Urinary bladder (tissue), 4 donors: Measurements from ENCODE around the gene IL2RA. TPM values are rescaled to one million over a fixed set of nuclear protein-coding genes. Genes with fewer than 3 reads are reported as not detected.
A peak's percentile ranks its signal among the peaks of the same experiment; 100 is the strongest.
"Not testable (repeated sequence)": the region's sequence is repeated elsewhere in the genome, so short reads cannot be mapped to it uniquely, and the experiment has no call there.

Source experiments
- DNase-seq: peaks from one replicate; pipeline ENCODE4 v3.0.0-alpha.2; 2015; ENCODE audit errors: extremely low spot score
- H3K27ac ChIP-seq: one replicate; pipeline ENCODE4 v1.5.1; 2013; ENCODE audit warnings: low read depth, mild to moderate bottlenecking, moderate library complexity
- H3K36me3 ChIP-seq: one replicate; pipeline ENCODE4 v1.6.1; 2013; ENCODE audit warnings: mild to moderate bottlenecking, moderate library complexity; ENCODE audit not compliant: insufficient read depth
- H3K4me1 ChIP-seq: one replicate; pipeline ENCODE4 v1.6.1; 2013; ENCODE audit warnings: mild to moderate bottlenecking, moderate library complexity; ENCODE audit not compliant: insufficient read depth
- H3K4me3 ChIP-seq: one replicate; pipeline ENCODE4 v1.5.1; 2013; ENCODE audit warnings: low read depth, low read length
- WGBS: extraction: QIAGEN DNeasy Blood & Tissue Kit; methylation state at CpG from one replicate; pipeline ENCODE4 v1.1.7; 2013; 5-methylcytosine and 5-hydroxymethylcytosine counted together
- polyA plus RNA-seq: library from polyadenylated mRNA; stranded (reverse); fragments of 200-250 nt; gene quantifications from one replicate; pipeline ENCODE4 v1.2.3, GENCODE V29; 2013
- total RNA-seq: library from RNA; depleted of rRNA; stranded (reverse); fragments of >200 nt; gene quantifications from one replicate; pipeline ENCODE4 v1.2.3, GENCODE V29; 2014
- donor health status: healthy with polysubstance abuse.
- donor health status: healthy.

IL2RA gene
- total and polyA plus RNA-seq, 2 donors = 0.37 to 0.87 TPM

GRCh38 chr10:6017781-6018354 is 44.3 kb downstream of the IL2RA start:
- no peaks in the 10 kb centered on the region for H3K36me3 ChIP-seq
- no peak for DNase-seq

DNA sequence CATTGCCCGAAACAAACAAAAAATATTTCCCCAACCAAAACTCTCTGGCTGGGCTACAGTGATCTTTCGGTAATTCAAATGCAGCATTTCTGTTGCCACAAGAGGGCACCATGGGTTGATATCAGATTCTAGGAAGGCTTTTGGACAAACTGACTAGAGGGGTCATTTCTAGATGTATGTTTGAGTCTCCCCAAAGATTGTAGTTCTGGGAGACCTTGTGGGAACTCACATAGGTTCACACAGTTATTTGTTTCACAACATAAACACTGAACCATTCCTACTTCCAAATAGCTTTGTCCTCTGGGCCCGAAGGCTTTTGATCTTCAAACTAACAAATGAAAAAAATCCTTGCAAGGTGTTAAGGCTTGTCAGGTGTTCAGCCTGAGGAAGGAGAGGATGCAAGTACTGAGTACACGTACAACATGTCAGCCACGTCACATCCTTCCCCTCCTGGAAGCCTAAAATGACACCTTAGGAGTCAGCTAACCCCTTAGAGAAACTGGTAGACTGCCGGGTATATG is 47.9 kb downstream of the IL2RA start:
- Histone ChIP-seq H3K4me1 (no peaks in the 10 kb centered on the region), H3K4me3 (no peak overlapping the region), H3K36me3 (no peaks in the 10 kb centered on the region), H3K27ac (no peak overlapping the region)
- DNase-seq = no peak
- WGBS = 57% methylated on average over 6 of the region's 6 CpGs

More at GRCh38 chr10:6017781-6018354, 44.3 kb downstream of the IL2RA start:
- Histone ChIP-seq H3K4me3 (no peak overlapping the region), H3K27ac (peak overlapping the region; percentile 43), H3K4me1 (no peaks in the 10 kb centered on the region)
- WGBS = 87% methylated on average over 8 of the region's 8 CpGs

GRCh38 chr10:6013413-6014192 is 48.6 kb downstream of the IL2RA start:
- Histone ChIP-seq H3K36me3 (no peaks in the 10 kb centered on the region), H3K4me1 (no peaks in the 10 kb centered on the region), H3K27ac (no peak overlapping the region), H3K4me3 (no peak overlapping the region)
- 82% methylated on average over 17 of the region's 17 CpGs for WGBS
- no peak for DNase-seq

- WGBS = 79% methylated on average over 15 of the region's 15 CpGs
- DNase-seq = no peak
- no peak overlapping the region for H3K27ac ChIP-seq
Observed at GRCh38 chr10:6012121-6012905, 49.9 kb downstream of the IL2RA start.

DNA sequence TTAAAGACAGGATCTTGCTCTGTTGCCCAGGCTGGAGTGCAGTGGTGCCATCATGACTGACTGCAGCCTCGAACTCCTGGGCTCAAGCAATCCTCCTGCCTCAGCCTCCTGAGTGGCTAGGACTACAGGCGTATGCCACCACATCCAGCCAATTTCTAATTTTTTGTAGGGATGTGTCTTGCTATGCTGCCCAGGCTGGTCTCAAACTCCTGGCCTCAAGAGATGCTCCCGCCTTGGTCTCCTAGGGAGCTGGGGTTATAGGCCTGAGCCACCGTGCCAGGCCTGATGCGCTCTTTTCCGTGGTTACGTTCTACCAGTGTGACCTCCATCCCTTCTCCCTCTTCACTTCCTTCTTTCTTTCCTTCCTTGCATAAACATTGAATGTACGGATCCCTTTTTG is 50.6 kb downstream of the IL2RA start:
- Histone ChIP-seq H3K27ac (no peak overlapping the region), H3K4me3 (no peak overlapping the region), H3K36me3 (no peaks in the 10 kb centered on the region), H3K4me1 (no peaks in the 10 kb centered on the region)
- WGBS = 95% methylated on average over 8 of the region's 8 CpGs
- no peak for DNase-seq

More at GRCh38 chr10:6012121-6012905, 49.9 kb downstream of the IL2RA start:
- Histone ChIP-seq H3K36me3 (no peaks in the 10 kb centered on the region), H3K4me3 (no peak overlapping the region), H3K4me1 (no peaks in the 10 kb centered on the region)

DNA sequence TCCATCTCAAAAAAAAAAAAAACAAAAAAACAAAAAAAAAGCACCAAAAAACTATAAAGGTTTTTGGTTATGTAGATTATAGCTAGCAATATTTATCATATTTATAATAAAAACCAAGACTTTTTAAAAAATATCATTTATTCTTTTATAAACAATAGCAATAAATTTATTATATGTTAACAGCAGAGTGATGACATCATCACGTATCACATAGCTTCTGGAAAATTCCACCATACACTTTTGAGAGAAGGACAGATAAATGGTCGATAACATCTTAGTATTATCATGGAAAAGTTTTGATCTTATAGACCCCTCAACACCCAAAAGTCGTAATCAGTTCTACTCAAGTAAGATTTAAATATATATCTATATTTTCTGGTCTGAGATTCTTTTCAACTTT is 51.6 kb downstream of the IL2RA start:
- H3K4me1 ChIP-seq = no peaks in the 10 kb centered on the region
- no peak overlapping the region for H3K27ac ChIP-seq
- no peak overlapping the region for H3K4me3 ChIP-seq
- WGBS = 93% methylated on average over 3 of the region's 3 CpGs
- no peaks in the 10 kb centered on the region for H3K36me3 ChIP-seq
- no peak for DNase-seq

- 92% methylated on average over 4 of the region's 4 CpGs for WGBS
- Histone ChIP-seq H3K36me3 (no peaks in the 10 kb centered on the region), H3K4me3 (no peak overlapping the region), H3K27ac (no peak overlapping the region), H3K4me1 (no peaks in the 10 kb centered on the region)
- DNase-seq = no peak
Observed at GRCh38 chr10:6009961-6010360, 52.2 kb downstream of the IL2RA start.

GRCh38 chr10:6009150-6009549 is 53.0 kb downstream of the IL2RA start:
- DNase-seq = no peak
- H3K4me1 ChIP-seq = no peaks in the 10 kb centered on the region
- H3K4me3 ChIP-seq = no peak overlapping the region
- no peaks in the 10 kb centered on the region for H3K36me3 ChIP-seq
- 30% methylated on average over 2 of the region's 2 CpGs for WGBS
- no peak overlapping the region for H3K27ac ChIP-seq

DNA sequence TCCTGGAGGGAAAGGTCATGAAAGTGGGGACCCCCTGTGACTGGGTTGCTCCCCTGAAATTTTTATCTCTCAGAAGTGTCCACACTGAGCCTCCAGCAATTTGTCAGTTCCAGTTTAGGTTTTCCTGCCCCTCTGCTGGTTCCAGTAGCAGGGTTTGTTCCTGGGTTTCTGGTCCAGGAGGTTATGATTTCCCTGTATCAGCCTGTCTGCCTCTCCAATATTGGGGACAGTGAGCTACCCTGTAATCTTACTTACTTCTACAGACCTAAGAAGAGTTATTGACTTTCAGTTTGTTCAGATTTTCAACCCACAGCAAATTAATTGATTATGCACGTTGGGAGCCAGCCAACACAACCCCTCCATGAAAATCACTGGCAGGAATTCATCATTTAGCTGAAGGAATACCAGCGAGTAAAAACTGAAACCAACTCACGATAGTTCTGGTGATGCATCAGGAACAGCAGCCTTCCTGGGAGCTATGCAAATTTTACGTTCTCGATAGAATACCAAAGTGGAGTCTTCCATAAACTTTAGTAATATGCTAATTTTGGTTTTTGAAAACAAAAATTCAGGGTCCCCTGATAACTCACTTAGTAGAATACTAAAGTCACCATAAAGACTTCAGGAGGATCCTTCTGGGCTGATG is 53.5 kb downstream of the IL2RA start:
- no peak for DNase-seq
- no peaks in the 10 kb centered on the region for H3K4me1 ChIP-seq
- no peaks in the 10 kb centered on the region for H3K36me3 ChIP-seq
- no peak overlapping the region for H3K27ac ChIP-seq
- 58% methylated on average over 5 of the region's 5 CpGs for WGBS
- H3K4me3 ChIP-seq = peak overlapping the region; percentile 12

DNA sequence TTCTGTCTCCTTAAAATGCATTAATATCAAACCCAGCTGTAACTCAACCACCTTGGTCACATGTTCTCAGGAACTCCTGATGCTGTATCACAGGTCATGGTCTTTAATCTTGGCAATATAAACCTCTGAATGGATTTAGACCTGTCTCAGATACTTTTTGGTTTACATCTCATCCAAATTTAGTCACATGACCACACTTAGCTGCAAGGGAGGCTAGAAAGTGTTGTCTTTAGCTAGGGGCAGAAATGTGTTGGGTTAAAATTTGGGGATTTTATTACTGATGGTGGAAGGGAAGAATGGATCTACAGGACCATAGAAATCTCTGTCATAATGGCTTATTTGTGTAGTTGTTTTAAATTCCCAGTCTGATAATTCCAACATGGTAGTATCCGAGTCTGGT is 55.2 kb downstream of the IL2RA start:
- DNase-seq = no peak
- whole genome bisulfite sequencing = 96% methylated on average over 1 of the region's 1 CpG
- Histone ChIP-seq H3K36me3 (no peaks in the 10 kb centered on the region), H3K27ac (no peak overlapping the region), H3K4me3 (no peak overlapping the region), H3K4me1 (no peaks in the 10 kb centered on the region)

- Histone ChIP-seq H3K4me1 (no peaks in the 10 kb centered on the region), H3K36me3 (no peaks in the 10 kb centered on the region), H3K27ac (no peak overlapping the region), H3K4me3 (no peak overlapping the region)
- WGBS = 86% methylated on average over 3 of the region's 3 CpGs
- no peak for DNase-seq
Observed at GRCh38 chr10:6006546-6006945, 55.6 kb downstream of the IL2RA start.

DNA sequence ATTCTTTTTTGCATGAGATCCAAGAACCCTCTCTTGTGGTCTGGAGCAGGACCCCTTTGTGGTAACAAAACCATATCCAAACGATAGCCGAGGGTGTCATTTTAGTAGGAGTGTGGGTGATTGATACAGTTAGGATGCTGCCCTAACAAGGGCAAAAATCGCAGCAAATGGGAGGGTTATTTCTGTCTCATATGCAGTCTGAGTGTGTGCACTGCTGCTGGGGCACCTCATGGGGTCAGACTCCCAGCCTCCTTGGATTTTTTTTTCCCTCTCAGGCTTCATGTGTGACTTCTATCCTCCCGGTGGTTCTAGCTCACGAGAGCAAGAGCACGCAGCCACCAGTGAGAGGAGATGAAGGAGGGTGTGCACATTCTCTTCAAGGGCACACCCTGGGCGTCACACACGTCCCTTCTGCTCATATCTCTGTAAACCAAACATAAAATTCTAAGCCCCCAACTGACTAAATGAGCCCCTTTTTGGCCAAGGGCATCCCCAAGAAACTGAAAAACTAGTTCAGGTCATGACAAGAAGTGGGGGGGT is 56.2 kb downstream of the IL2RA start:
- no peak for DNase-seq
- Histone ChIP-seq H3K27ac (no peak overlapping the region), H3K4me3 (no peak overlapping the region), H3K4me1 (no peaks in the 10 kb centered on the region), H3K36me3 (no peaks in the 10 kb centered on the region)
- 60% methylated on average over 8 of the region's 8 CpGs for WGBS

DNA sequence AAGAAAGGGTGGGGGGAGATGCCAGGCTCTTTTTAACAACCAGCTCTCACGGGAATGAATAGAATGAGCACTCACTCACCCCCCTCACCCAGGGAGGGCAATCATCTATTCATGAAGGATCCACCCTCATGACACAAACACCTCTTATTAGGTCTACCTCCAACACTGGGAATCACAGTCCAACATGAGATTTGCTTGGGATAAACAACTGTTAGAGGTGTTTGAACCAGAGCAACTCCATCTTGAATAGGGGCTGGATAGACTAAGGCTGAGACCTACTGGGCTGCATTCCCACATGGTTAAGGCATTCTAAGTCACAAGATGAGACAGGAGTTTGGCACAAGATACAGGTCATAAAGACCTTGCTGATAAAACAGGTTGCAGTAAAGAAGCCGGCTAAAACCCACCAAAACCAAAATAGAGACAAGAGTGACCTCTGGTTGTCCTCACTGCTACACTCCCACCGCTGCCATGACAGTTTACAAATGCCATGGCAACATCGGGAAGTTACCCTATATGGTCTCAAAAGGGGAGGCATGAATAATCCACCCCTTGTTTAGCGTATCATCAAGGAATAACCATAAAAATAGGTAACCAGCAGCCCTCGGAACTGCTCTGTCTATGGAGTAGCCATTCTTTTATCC is 56.9 kb downstream of the IL2RA start:
- H3K4me3 ChIP-seq, H3K36me3 ChIP-seq, H3K4me1 ChIP-seq, DNase-seq, H3K27ac ChIP-seq: not testable (repeated sequence)
- WGBS = 51% methylated on average over 6 of the region's 6 CpGs
